22Rv1 (cell line): ENCODE measurements around the gene CMIP.

Experiments
- CTCF ChIP-seq: fragments of 450-650 bp; IDR thresholded peaks from 2 replicates; pipeline ENCODE4 v1.5.1; 2017; ENCODE audit warnings: mild to moderate bottlenecking
- ZFX ChIP-seq: fragments of 450-650 bp; IDR thresholded peaks from 2 replicates; pipeline ENCODE4 v1.6.1; 2017; ENCODE audit warnings: antibody characterized with exemption, borderline replicate concordance

- TF ChIP-seq CTCF = no peak
- no peak for TF ChIP-seq ZFX
Observed at GRCh38 chr16:81627729-81628244, 183.2 kb downstream of the CMIP start.
